Pancreas (tissue), 10 donors: ENCODE results near the gene AFF1. TPM values are rescaled to one million over a fixed set of nuclear protein-coding genes. Genes with fewer than 3 reads are reported as not detected.

ENCODE experiments used
- ATAC-seq, 4 donors: fragments of 200-7000 bp; cut with Tn5 transposase; one replicate each; pipeline versions ENCODE4 v1.8.0 to v1.9.1; 2020; ENCODE audit warnings: mild to moderate bottlenecking in 4 of 4, moderate library complexity in 4 of 4
- DNase-seq, 6 donors: peaks; one replicate each; pipeline ENCODE4 v3.0.0-alpha.2; 2020
- FAIRE-seq: peaks from 2 replicates; lab custom pipeline; 2012; peaks lifted over from hg19 to GRCh38; lab: Jason Lieb, UNC
- H3K27ac ChIP-seq, 4 donors: fragments of 200-600 bp; sonication (generic); 1 replicate in 3 of 4; 2 replicates in 1 of 4; pipeline versions ENCODE4 v1.5.0 to v1.8.0; 2020
- H3K27me3 ChIP-seq, 4 donors: fragments of 200-600 bp; one replicate each; pipeline ENCODE4 v1.8.0; 2021
- H3K36me3 ChIP-seq, 3 donors: fragments of 200-600 bp; sonication (generic) in 1 of 3; one replicate each; pipeline versions ENCODE4 v1.5.0 to v1.8.0; 2020 to 2021
- H3K4me1 ChIP-seq, 3 donors: fragments of 200-600 bp; one replicate each; pipeline ENCODE4 v1.8.0; 2021
- H3K4me3 ChIP-seq, 4 donors: fragments of 200-600 bp; sonication (generic) in 2 of 4; one replicate each; pipeline versions ENCODE4 v1.5.0 to v1.8.0; 2020 to 2021
- H3K9me3 ChIP-seq, 4 donors: fragments of 200-600 bp; one replicate each; pipeline ENCODE4 v1.8.0; 2021
- WGBS, 2 donors: extraction: QIAGEN DNeasy Blood & Tissue Kit; methylation state at CpG; one replicate each; pipeline ENCODE4 v1.1.7; 2013; 5-methylcytosine and 5-hydroxymethylcytosine counted together
- intact Hi-C, 3 donors: fragments of 100-400 bp; cut with DNase I; formaldehyde crosslinking; loops; one replicate each; pipeline versions ENCODE4 v1.11.1 to v1.14.2; 2022
- polyA plus RNA-seq, 2 donors: library from polyadenylated mRNA; stranded (reverse); fragments of 200-250 nt; gene quantifications; one replicate each; pipeline ENCODE4 v1.2.3, GENCODE V29; 2013
- total RNA-seq, 6 donors: library from RNA; stranded (reverse); fragmentation: NEBNext Ultra II Directional in 4 of 6; extraction: Animal tissue kit (Norgen Biotek cat#: 25700) in 4 of 6; gene quantifications; one replicate each; pipeline versions ENCODE4 v1.2.1 to v1.2.4, GENCODE V29; 2021 to 2023
- TF ChIP-seq, protein P1 (sequence below), 4 donors: fragments of 200-600 bp; sonication (generic) in 3 of 4; IDR thresholded peaks; one replicate each; pipeline versions ENCODE4 v1.5.0 to v1.8.0; 2021; ENCODE audit warnings: antibody characterized with exemption in 4 of 4
- donor health status: healthy with polysubstance abuse.
- donor health status: DM: no; HTN: no; CAD: no; lungs with moderate emphysema.
- donor health status: DM: no; HTN: no; CAD: no.
- donor health status: control.
- donor health status: control.
- donor health status: Bipolar disorder and iron deficiency.
- donor health status: DM: yes; HTN: yes; CAD: no.
- donor health status: DM: no; HTN: no; CAD: no.
- donor health status: DM: no; HTN: no; CAD: no.
- donor health status: DM: yes; HTN: yes; CAD: no.

The AFF1 gene
- total and polyA plus RNA-seq, 8 donors: 11.8 to 62.0 (median 40.4) TPM

GRCh38 chr4:87166296-87166854 lies 231.6 kb downstream of the AFF1 start:
- Histone ChIP-seq H3K27ac (no peak overlapping the region), H3K36me3 (no peaks in the 10 kb centered on the region), H3K4me3 (no peak overlapping the region), H3K9me3 (no peaks in the 10 kb centered on the region), H3K27me3 (no peaks in the 10 kb centered on the region), H3K4me1 (no peaks in the 10 kb centered on the region)
- FAIRE-seq (no peak), DNase-seq (no peak), ATAC-seq (no peak)
- 90 to 97% methylated on average over 3 of the region's 3 CpGs for WGBS, 2 donors
- intact Hi-C loops: no loop called here
- TF ChIP-seq, protein P1, sequence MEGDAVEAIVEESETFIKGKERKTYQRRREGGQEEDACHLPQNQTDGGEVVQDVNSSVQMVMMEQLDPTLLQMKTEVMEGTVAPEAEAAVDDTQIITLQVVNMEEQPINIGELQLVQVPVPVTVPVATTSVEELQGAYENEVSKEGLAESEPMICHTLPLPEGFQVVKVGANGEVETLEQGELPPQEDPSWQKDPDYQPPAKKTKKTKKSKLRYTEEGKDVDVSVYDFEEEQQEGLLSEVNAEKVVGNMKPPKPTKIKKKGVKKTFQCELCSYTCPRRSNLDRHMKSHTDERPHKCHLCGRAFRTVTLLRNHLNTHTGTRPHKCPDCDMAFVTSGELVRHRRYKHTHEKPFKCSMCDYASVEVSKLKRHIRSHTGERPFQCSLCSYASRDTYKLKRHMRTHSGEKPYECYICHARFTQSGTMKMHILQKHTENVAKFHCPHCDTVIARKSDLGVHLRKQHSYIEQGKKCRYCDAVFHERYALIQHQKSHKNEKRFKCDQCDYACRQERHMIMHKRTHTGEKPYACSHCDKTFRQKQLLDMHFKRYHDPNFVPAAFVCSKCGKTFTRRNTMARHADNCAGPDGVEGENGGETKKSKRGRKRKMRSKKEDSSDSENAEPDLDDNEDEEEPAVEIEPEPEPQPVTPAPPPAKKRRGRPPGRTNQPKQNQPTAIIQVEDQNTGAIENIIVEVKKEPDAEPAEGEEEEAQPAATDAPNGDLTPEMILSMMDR (IDR thresholded peaks at IDR 0.05): no peak

GRCh38 chr4:87171944-87172343 lies 237.1 kb downstream of the AFF1 start:
- intact Hi-C loops: no loop called here

GRCh38 chr4:87174672-87175071 lies 239.9 kb downstream of the AFF1 start:
- no peak for DNase-seq
- no peaks in the 10 kb centered on the region for H3K9me3 ChIP-seq
- WGBS, 2 donors: 67 to 68% methylated on average over 2 of the region's 2 CpGs

More at GRCh38 chr4:87171944-87172343, 237.1 kb downstream of the AFF1 start:
- DNase-seq (no peak), ATAC-seq (no peak), FAIRE-seq (no peak)
- no peaks in the 10 kb centered on the region for H3K36me3 ChIP-seq
- H3K27ac ChIP-seq: no peak overlapping the region
- no peaks in the 10 kb centered on the region for H3K9me3 ChIP-seq
- no peaks in the 10 kb centered on the region for H3K27me3 ChIP-seq
- H3K4me1 ChIP-seq: no peaks in the 10 kb centered on the region
- TF ChIP-seq, protein P1 (IDR thresholded peaks at IDR 0.05): no peak
- 74 to 77% methylated on average over 2 of the region's 2 CpGs for WGBS, 2 donors
- no peak overlapping the region for H3K4me3 ChIP-seq

GRCh38 chr4:87179751-87180150 lies 244.9 kb downstream of the AFF1 start:
- ATAC-seq: no peak
- Histone ChIP-seq H3K4me1 (no peaks in the 10 kb centered on the region), H3K4me3 (no peak overlapping the region), H3K27me3 (no peaks in the 10 kb centered on the region), H3K27ac (no peak overlapping the region), H3K36me3 (no peaks in the 10 kb centered on the region), H3K9me3 (no peaks in the 10 kb centered on the region)
- intact Hi-C loops: no loop called here
- TF ChIP-seq, protein P1 (IDR thresholded peaks at IDR 0.05): no peak
- FAIRE-seq: no peak
- 64 to 68% methylated on average over 1 of the region's 1 CpG for WGBS, 2 donors
- DNase-seq: no peak

More at GRCh38 chr4:87174672-87175071, 239.9 kb downstream of the AFF1 start:
- Histone ChIP-seq H3K4me3 (no peak overlapping the region), H3K36me3 (no peaks in the 10 kb centered on the region), H3K4me1 (no peaks in the 10 kb centered on the region), H3K27me3 (no peaks in the 10 kb centered on the region), H3K27ac (no peak overlapping the region)
- TF ChIP-seq, protein P1 (IDR thresholded peaks at IDR 0.05): no peak
- intact Hi-C loops: no loop called here
- ATAC-seq (no peak), FAIRE-seq (no peak)

GRCh38 chr4:87180767-87181166 lies 246.0 kb downstream of the AFF1 start:
- Histone ChIP-seq H3K4me3 (no peak overlapping the region), H3K36me3 (no peaks in the 10 kb centered on the region), H3K9me3 (no peaks in the 10 kb centered on the region), H3K27me3 (no peaks in the 10 kb centered on the region), H3K4me1 (no peaks in the 10 kb centered on the region), H3K27ac (no peak overlapping the region)
- 92 to 100% methylated on average over 2 of the region's 2 CpGs for WGBS, 2 donors
- ATAC-seq (no peak), FAIRE-seq (no peak), DNase-seq (no peak)
- intact Hi-C loops: no loop called here
- TF ChIP-seq, protein P1 (IDR thresholded peaks at IDR 0.05): no peak
